ENCODE measurements around the gene BEND3. TPM values are rescaled to one million over a fixed set of nuclear protein-coding genes. Genes with fewer than 3 reads are reported as not detected.
"Not testable (repeated sequence)": the region's sequence is repeated elsewhere in the genome, so short reads cannot be mapped to it uniquely, and the experiment has no call there.

The BEND3 gene
- polyA plus RNA-seq, 2 donors: 0.73 to 0.82 TPM

DNA sequence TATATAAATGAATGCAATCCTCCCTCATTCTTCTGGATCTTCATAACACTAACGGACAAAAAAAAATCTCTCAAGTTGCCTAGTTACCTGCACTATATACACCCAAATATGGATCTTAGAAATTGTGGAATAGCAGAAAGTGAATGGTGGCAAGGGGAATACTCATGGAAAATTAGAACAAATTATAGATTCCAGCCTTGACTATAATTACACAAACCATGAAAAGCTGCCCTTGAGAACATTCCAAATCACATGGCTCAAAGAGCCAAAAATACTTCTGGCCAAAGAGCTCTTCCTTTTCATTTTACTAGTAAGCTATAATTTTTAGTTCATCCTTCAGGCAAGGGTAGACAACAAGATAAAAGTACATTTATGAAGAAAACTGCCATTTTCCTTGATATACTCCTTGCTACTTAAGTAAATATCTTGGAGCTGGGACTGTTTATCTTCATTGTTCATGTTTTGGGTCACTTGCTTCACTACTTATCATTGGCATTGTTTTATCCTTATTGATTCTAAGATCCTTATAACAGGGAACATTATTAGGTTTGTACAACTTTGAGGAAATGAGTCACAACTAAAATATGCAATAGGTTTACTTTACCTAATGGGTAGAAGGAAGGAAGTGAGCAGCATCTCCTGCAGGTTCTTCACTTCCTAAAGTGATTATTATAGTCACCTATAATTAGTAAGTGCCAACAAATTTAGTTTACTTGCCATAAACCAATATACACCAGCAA, 93.7 kb downstream of the BEND3 start:
- Histone ChIP-seq H3K4me3 (ENCODE audit: low read depth in 1 of 2, low read length in 2 of 2) (no peak overlapping the region), H3K27ac (ENCODE audit: low read depth in 2 of 2, low read length in 1 of 2) (no peak overlapping the region), H3K9me3 (ENCODE audit: control insufficient read depth in 2 of 2, insufficient read depth in 1 of 2, low read depth in 1 of 2, low read length in 1 of 2) (no peaks in the 10 kb centered on the region), H3K27me3 (ENCODE audit: control insufficient read depth in 1 of 2, insufficient read depth in 2 of 2, low read length in 2 of 2) (no peaks in the 10 kb centered on the region), H3K4me1 (ENCODE audit: control insufficient read depth in 2 of 2, insufficient read depth in 2 of 2, low read length in 1 of 2) (no peaks in the 10 kb centered on the region), H3K36me3 (ENCODE audit: control insufficient read depth in 2 of 2, insufficient read depth in 2 of 2, low read length in 1 of 2) (no peaks in the 10 kb centered on the region)
- WGBS, 2 donors: 62 to 68% methylated on average over 1 of the region's 1 CpG

DNA sequence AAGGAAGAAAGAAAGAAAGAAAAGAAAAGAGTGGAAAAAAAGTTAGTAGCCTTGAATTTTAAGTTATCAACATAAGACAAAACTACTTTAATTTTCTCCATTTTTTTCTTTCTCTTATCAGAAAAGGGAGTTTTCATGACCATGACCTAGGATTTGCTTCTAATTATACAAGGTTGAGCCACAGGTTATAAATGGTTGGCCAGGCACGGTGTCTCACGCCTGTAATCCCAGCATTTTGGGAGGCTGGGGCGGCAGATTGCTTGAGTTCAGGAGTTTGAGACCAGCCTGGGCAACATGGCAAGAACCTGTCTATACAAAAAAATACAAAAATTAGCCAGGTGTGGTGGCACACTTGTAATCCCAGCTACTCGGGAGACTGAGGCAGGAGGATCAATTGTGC, 95.1 kb downstream of the BEND3 start:
- Histone ChIP-seq H3K27ac (ENCODE audit: low read depth in 2 of 2, low read length in 1 of 2) (no peak overlapping the region), H3K27me3 (ENCODE audit: control insufficient read depth in 1 of 2, insufficient read depth in 2 of 2, low read length in 2 of 2) (no peaks in the 10 kb centered on the region), H3K4me1 (ENCODE audit: control insufficient read depth in 2 of 2, insufficient read depth in 2 of 2, low read length in 1 of 2) (no peaks in the 10 kb centered on the region), H3K36me3 (ENCODE audit: control insufficient read depth in 2 of 2, insufficient read depth in 2 of 2, low read length in 1 of 2) (no peaks in the 10 kb centered on the region), H3K9me3 (ENCODE audit: control insufficient read depth in 2 of 2, insufficient read depth in 1 of 2, low read depth in 1 of 2, low read length in 1 of 2) (no peaks in the 10 kb centered on the region), H3K4me3 (ENCODE audit: low read depth in 1 of 2, low read length in 2 of 2) (no peak overlapping the region)
- 65 to 76% methylated on average over 4 of the region's 4 CpGs for WGBS, 2 donors

DNA sequence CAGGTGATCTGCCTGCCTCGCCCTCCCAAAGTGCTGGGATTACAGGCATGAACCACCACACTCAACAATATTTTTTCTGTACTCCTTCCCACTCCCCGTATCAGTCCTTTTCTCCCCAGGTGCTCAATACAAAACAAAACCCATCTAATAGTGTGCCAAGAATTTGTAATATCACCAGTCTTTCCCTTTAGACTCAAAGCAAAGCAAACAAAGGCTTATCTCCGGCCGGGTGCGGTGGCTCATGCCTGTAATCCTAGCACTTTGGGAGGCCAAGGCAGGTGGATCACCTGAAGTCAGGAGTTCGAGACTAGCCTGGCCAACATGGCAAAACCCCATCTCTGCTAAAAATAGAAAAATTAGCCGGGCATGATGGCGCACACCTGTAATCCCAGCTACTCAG, 95.7 kb downstream of the BEND3 start:
- 67 to 70% methylated on average over 8 of the region's 8 CpGs for WGBS, 2 donors
- not testable (repeated sequence) for H3K4me3 ChIP-seq (ENCODE audit: low read depth in 1 of 2, low read length in 2 of 2); H3K27me3 ChIP-seq (ENCODE audit: control insufficient read depth in 1 of 2, insufficient read depth in 2 of 2, low read length in 2 of 2); H3K36me3 ChIP-seq (ENCODE audit: control insufficient read depth in 2 of 2, insufficient read depth in 2 of 2, low read length in 1 of 2); H3K4me1 ChIP-seq (ENCODE audit: control insufficient read depth in 2 of 2, insufficient read depth in 2 of 2, low read length in 1 of 2); H3K9me3 ChIP-seq (ENCODE audit: control insufficient read depth in 2 of 2, insufficient read depth in 1 of 2, low read depth in 1 of 2, low read length in 1 of 2); H3K27ac ChIP-seq (ENCODE audit: low read depth in 2 of 2, low read length in 1 of 2)

DNA sequence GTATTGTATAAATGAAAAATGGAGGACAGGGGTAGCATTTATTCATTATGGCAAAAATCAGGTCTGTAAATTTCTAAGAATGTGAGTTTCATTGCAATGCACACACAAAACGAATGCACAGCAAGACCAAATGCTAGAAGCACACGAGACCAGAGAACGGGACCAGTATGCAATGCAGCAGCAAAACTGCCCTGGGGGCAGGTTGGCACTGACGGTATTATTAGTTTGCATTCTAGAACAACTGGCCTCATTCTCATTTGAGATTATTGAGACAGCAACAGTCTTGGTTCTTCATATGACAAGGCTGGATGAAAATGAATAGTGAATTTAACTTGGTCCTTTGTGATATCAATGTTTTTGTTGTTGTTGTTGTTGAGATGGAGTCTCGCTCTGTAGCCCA, 96.3 kb downstream of the BEND3 start:
- Histone ChIP-seq H3K36me3 (ENCODE audit: control insufficient read depth in 2 of 2, insufficient read depth in 2 of 2, low read length in 1 of 2) (no peaks in the 10 kb centered on the region), H3K4me3 (ENCODE audit: low read depth in 1 of 2, low read length in 2 of 2) (no peak overlapping the region)
- WGBS, 2 donors: 83 to 89% methylated on average over 5 of the region's 5 CpGs

More for the DNA sequence above, 96.3 kb downstream of the BEND3 start:
- Histone ChIP-seq H3K27ac (ENCODE audit: low read depth in 2 of 2, low read length in 1 of 2) (no peak overlapping the region), H3K27me3 (ENCODE audit: control insufficient read depth in 1 of 2, insufficient read depth in 2 of 2, low read length in 2 of 2) (no peaks in the 10 kb centered on the region), H3K9me3 (ENCODE audit: control insufficient read depth in 2 of 2, insufficient read depth in 1 of 2, low read depth in 1 of 2, low read length in 1 of 2) (no peaks in the 10 kb centered on the region), H3K4me1 (ENCODE audit: control insufficient read depth in 2 of 2, insufficient read depth in 2 of 2, low read length in 1 of 2) (no peaks in the 10 kb centered on the region)

Other genes with a start within 250 kb of the BEND3 start
- 1,000 to 10,000 TPM; 1,138 to 1,326 TPM for gene CD24, start 140.8 kb downstream of the BEND3 start, polyA plus RNA-seq
- gene MTRES1, start 87.3 kb downstream of the BEND3 start, polyA plus RNA-seq: 10 to 100 TPM; 17.5 to 29.3 TPM

Measured in esophagus (tissue), 2 donors.